OCI-LY1 (cell line): Measurements from ENCODE around the gene TICRR.

ENCODE experiments used
- H2AFZ ChIP-seq: fragments of 200-600 bp; sonication (generic), shearing (Covaris generic); 2 replicates; pipeline ENCODE4 v1.6.0; 2014; ENCODE audit warnings: antibody characterized with exemption, mild to moderate bottlenecking, low read length
- H3F3A ChIP-seq: fragments of 200-600 bp; sonication (generic), shearing (Covaris generic); 2 replicates; pipeline ENCODE4 v1.6.0; 2014; ENCODE audit warnings: mild to moderate bottlenecking, antibody characterized with exemption, low read length, moderate library complexity; ENCODE audit not compliant: insufficient read depth
- H3K27ac ChIP-seq: fragments of 200-600 bp; sonication (generic); 2 replicates; pipeline ENCODE4 v1.5.1; 2014; ENCODE audit warnings: low read length, mixed run types, mild to moderate bottlenecking, low read depth; ENCODE audit not compliant: poor library complexity, severe bottlenecking
- H3K27me3 ChIP-seq: fragments of 200-600 bp; sonication (generic); 2 replicates; pipeline ENCODE4 v1.6.0; 2014; ENCODE audit warnings: antibody characterized with exemption, mild to moderate bottlenecking, low read length, moderate library complexity; ENCODE audit not compliant: insufficient read depth
- H3K36me3 ChIP-seq: fragments of 200-600 bp; sonication (generic); 2 replicates; pipeline ENCODE4 v1.6.1; 2014; ENCODE audit warnings: mild to moderate bottlenecking, antibody characterized with exemption, low read length, moderate library complexity, mixed read lengths; ENCODE audit not compliant: insufficient read depth
- H3K4me1 ChIP-seq: fragments of 200-600 bp; sonication (generic); 2 replicates; pipeline ENCODE4 v1.5.1; 2014; ENCODE audit warnings: mild to moderate bottlenecking, low read length, moderate library complexity; ENCODE audit not compliant: insufficient read depth, severe bottlenecking
- H3K4me2 ChIP-seq: fragments of 200-600 bp; sonication (generic), shearing (Covaris generic); 2 replicates; pipeline ENCODE4 v1.6.1; 2014; ENCODE audit warnings: low read length
- H3K4me3 ChIP-seq: fragments of 200-600 bp; sonication (generic); 2 replicates; pipeline ENCODE4 v1.5.1; 2014; ENCODE audit warnings: low read length, low read depth, mild to moderate bottlenecking, mixed read lengths; ENCODE audit not compliant: poor library complexity, severe bottlenecking
- H3K79me2 ChIP-seq: fragments of 200-600 bp; shearing (Covaris generic); 2 replicates; pipeline ENCODE4 v1.6.1; 2016; ENCODE audit warnings: mixed run types, low read length, mixed read lengths; ENCODE audit not compliant: insufficient read depth
- H3K9ac ChIP-seq: fragments of 200-600 bp; sonication (generic), shearing (Covaris generic); 2 replicates; pipeline ENCODE4 v1.6.1; 2014; ENCODE audit warnings: mild to moderate bottlenecking, low read length, mixed read lengths
- H3K9me2 ChIP-seq: fragments of 200-600 bp; sonication (generic), shearing (Covaris generic); 2 replicates; pipeline ENCODE4 v1.6.1; 2014; ENCODE audit warnings: low read depth, mild to moderate bottlenecking, low read length, mixed read lengths
- H3K9me3 ChIP-seq: fragments of 200-600 bp; shearing (Covaris generic); 2 replicates; pipeline ENCODE4 v1.6.1; 2014; ENCODE audit warnings: low read length, mixed read lengths
- H4K20me1 ChIP-seq: fragments of 200-600 bp; sonication (generic), shearing (Covaris generic); 2 replicates; pipeline ENCODE4 v1.6.0; 2016; ENCODE audit warnings: mild to moderate bottlenecking, low read length; ENCODE audit not compliant: insufficient read depth
- CTCF ChIP-seq: fragments of 200-600 bp; sonication (generic), shearing (Covaris generic); IDR thresholded peaks from 2 replicates; pipeline ENCODE4 v1.5.1; 2017; ENCODE audit warnings: mild to moderate bottlenecking, antibody characterized with exemption, low read length, moderate library complexity, mixed read lengths
- EZH2 ChIP-seq: fragments of 200-600 bp; sonication (generic), shearing (Covaris generic); IDR thresholded peaks from 2 replicates; pipeline ENCODE4 v1.8.0; 2017; ENCODE audit warnings: borderline replicate concordance, mixed run types, mild to moderate bottlenecking, antibody characterized with exemption, low read length, moderate library complexity, mixed read lengths

The TICRR gene

DNA sequence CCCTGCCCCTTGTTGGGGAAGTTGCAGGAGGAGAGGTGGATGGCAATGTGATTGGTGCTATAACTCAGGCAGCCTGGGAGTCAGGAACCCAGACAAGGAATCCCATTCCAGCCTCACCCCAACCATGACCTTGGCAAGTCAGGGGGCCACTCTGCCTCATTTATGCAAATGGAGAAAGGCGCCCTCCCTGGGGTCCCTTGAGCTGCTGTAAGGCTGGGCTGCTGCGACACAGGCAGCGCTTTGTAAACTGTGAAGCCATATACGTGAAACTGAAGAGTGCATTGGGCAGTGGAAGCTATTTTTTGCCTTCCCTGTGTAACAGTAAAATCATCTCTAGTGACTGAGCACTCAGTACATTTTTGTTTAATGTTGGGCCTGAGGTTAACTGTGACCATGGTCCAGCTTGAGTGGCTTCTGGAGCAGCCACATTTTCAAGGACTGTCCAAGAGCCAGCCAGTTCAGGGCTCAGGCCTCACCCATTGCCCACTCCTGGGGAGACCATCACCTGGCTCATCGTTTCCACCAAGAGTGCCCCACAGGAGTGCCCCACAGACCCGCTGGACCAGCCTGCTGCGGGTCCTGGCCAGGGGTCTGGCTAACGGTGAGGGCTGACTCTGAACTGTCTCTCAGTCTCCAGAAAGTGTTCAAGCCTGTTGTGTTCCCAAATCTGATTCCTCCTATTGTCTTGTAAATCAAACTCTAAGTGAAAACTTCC lies 52.1 kb downstream of the TICRR start:
- H3K4me1 ChIP-seq, result no peaks in the 10 kb centered on the region
- H3K27me3 ChIP-seq, result no peaks in the 10 kb centered on the region
- no peaks in the 10 kb centered on the region for H3K79me2 ChIP-seq
- H3K9me2 ChIP-seq, result no peaks in the 10 kb centered on the region
- H3K4me3 ChIP-seq, result no peak overlapping the region
- no peak overlapping the region for H3K9ac ChIP-seq
- H3F3A ChIP-seq, result no peaks in the 10 kb centered on the region
- 0 out of 2 replicates have a peak, but pooled peaks cover 3% of the 10 kb centered on the region for H3K9me3 ChIP-seq
- peaks cover 91% of the 10 kb centered on the region for H3K36me3 ChIP-seq
- H2AFZ ChIP-seq, result no peak overlapping the region
- no peak for TF ChIP-seq CTCF
- TF ChIP-seq EZH2, result no peak
- no peak overlapping the region for H3K4me2 ChIP-seq
- no peaks in the 10 kb centered on the region for H4K20me1 ChIP-seq
- H3K27ac ChIP-seq, result no peak overlapping the region

DNA sequence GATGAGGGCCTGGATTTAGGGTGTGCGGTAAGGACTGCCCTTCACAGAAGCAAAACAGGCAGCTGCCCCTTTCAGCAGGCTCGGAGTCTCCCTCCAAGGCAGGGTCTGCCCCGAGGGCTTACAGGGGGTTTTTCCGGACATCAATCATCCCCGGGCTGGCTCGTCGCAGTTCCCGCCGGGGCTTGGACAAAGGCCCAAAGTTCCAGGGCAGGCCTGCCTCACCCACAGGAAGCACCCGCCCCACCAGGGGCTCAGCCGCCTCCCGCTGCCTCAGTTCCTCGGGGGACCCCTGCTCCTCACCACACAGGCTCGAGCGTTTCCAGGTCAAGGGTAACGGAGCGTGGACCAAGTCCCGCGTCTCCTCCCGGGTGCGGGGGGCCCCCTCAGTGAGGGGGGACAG lies 53.0 kb downstream of the TICRR start:
- Histone ChIP-seq H3F3A (no peaks in the 10 kb centered on the region), H3K36me3 (peaks cover 82% of the 10 kb centered on the region), H3K27ac (no peak overlapping the region), H3K9me3 (0 out of 2 replicates have a peak, but pooled peaks cover 3% of the 10 kb centered on the region), H3K4me2 (no peak overlapping the region), H3K4me3 (no peak overlapping the region), H2AFZ (no peak overlapping the region), H3K9me2 (no peaks in the 10 kb centered on the region), H3K79me2 (no peaks in the 10 kb centered on the region), H3K9ac (no peak overlapping the region), H3K27me3 (no peaks in the 10 kb centered on the region), H3K4me1 (no peaks in the 10 kb centered on the region), H4K20me1 (no peaks in the 10 kb centered on the region)
- no peak for TF ChIP-seq CTCF
- TF ChIP-seq EZH2, result no peak

DNA sequence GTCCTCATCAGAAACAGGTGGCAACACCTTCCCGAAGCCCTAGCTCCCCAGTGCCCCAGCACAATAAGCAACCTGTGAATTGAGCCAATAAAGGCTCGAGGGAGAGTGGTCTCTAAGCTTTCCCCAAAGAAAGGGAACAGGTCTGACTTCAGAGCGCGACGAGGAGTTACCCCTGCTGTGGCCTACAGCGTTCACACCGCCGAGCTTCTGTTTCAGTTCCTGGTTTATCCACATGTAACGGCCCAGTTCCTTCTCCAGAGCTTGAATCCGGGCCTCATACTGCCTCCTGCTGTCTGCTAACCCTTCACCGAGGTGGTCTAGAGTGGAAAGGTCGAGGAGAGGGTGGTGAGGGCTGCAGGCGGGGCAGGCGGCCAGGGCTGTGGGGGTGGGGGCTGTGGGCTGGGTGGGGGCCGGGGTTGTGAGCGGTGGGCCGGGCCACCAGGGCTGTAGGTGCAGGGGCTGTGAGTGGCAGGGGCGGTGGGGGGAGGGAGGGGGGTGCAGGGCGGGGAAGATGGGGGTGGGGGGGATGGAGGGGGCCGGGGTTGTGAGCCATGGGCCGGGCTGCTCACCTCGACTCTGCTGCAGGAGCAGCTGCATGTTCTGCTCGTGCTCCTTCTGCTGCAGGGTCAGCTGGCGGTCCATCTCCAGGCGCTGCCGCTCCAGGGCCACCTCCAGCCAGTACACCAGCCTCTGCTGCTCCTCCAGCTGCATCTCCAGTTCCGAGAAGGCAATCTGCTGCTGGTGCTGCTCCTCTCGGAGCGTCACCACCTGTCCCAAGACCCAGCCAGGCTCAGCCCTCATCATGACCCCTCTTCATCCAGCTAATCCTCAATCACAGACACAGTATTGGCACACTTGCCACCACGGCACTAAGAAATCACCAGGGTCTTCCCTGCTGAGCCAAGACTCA lies 53.8 kb downstream of the TICRR start:
- no peaks in the 10 kb centered on the region for H4K20me1 ChIP-seq
- no peaks in the 10 kb centered on the region for H3K27me3 ChIP-seq
- no peak overlapping the region for H3K4me2 ChIP-seq
- H3K9me3 ChIP-seq, result 0 out of 2 replicates have a peak, but pooled peaks cover 6% of the 10 kb centered on the region
- H3K79me2 ChIP-seq, result no peaks in the 10 kb centered on the region
- H2AFZ ChIP-seq, result no peak overlapping the region
- TF ChIP-seq EZH2, result no peak
- TF ChIP-seq CTCF, result no peak
- peaks cover 74% of the 10 kb centered on the region for H3K36me3 ChIP-seq
- no peaks in the 10 kb centered on the region for H3F3A ChIP-seq
- H3K9ac ChIP-seq, result no peak overlapping the region
- no peaks in the 10 kb centered on the region for H3K9me2 ChIP-seq
- no peak overlapping the region for H3K4me3 ChIP-seq
- H3K4me1 ChIP-seq, result no peaks in the 10 kb centered on the region
- H3K27ac ChIP-seq, result no peak overlapping the region
